Body of pancreas (tissue), 4 donors: Measurements from ENCODE around the gene NBPF1. TPM values are rescaled to one million over a fixed set of nuclear protein-coding genes. Genes with fewer than 3 reads are reported as not detected.
"Not testable (repeated sequence)": the region's sequence is repeated elsewhere in the genome, so short reads cannot be mapped to it uniquely, and the experiment has no call there.

Source experiments
- ATAC-seq: fragments of 150-250 bp; one replicate; pipeline ENCODE4 v1.9.1; 2016
- DNase-seq, 4 donors: peaks; one replicate each; pipeline ENCODE4 v3.0.0-alpha.2; 2019
- H3K27ac ChIP-seq, 4 donors: fragments of 200-600 bp; sonication (generic); 1 replicate in 3 of 4; 2 replicates in 1 of 4; pipeline versions ENCODE4 v1.5.1 to v1.6.1; 2016 to 2019; ENCODE audit warnings: mild to moderate bottlenecking in 1 of 4, mixed read lengths in 1 of 4, moderate library complexity in 1 of 4
- H3K27me3 ChIP-seq, 2 donors: fragments of 200-600 bp; sonication (generic); one replicate each; pipeline ENCODE4 v1.6.0; 2016; ENCODE audit warnings: mild to moderate bottlenecking in 1 of 2
- H3K36me3 ChIP-seq, 2 donors: fragments of 200-600 bp; sonication (generic); replicated peaks in 1 of 2; 2 replicates each; pipeline ENCODE4 v1.5.1; 2016; ENCODE audit warnings: low read depth in 2 of 2; ENCODE audit not compliant: insufficient read depth in 1 of 2
- H3K4me1 ChIP-seq: fragments of 200-600 bp; sonication (generic); one replicate; pipeline ENCODE4 v1.6.0; 2016
- H3K4me3 ChIP-seq, 2 donors: fragments of 200-600 bp; sonication (generic); 1 replicate in 1 of 2; 2 replicates in 1 of 2; pipeline ENCODE4 v1.5.1; 2016 to 2019
- H3K9me3 ChIP-seq, 3 donors: fragments of 200-600 bp; sonication (generic); 1 replicate in 2 of 3; 2 replicates in 1 of 3; pipeline ENCODE4 v1.5.1; 2016
- CTCF ChIP-seq, 7 experiments: fragments of 450-650 bp in 4 of 7; fragments of 200-600 bp in 3 of 7; sonication (generic) in 3 of 7; IDR thresholded peaks; one replicate each; pipeline ENCODE4 v1.5.1; 2016 to 2019; ENCODE audit warnings: antibody characterized with exemption in 7 of 7
- POLR2A ChIP-seq, 3 donors: fragments of 450-650 bp; IDR thresholded peaks; one replicate each; pipeline ENCODE4 v1.6.1; 2016; ENCODE audit warnings: antibody characterized with exemption in 3 of 3, mild to moderate bottlenecking in 2 of 3
- WGBS, 2 donors: methylation state at CpG; one replicate each; pipeline ENCODE4 v1.1.5; 2017; 5-methylcytosine and 5-hydroxymethylcytosine counted together
- intact Hi-C: fragments of 100-400 bp; cut with DNase I; formaldehyde crosslinking; loops from one replicate; pipeline ENCODE4 v1.15.1; 2023
- total RNA-seq, 2 donors: library from RNA; depleted of rRNA; stranded (reverse); fragments of >200 nt; gene quantifications; one replicate each; pipeline ENCODE4 v1.1.0, GENCODE V29; 2016

Gene NBPF1
- total RNA-seq, 2 donors from 2014 or later = 22.3 to 41.5 TPM

GRCh38 chr1:16647179-16648176 is 34.1 kb upstream of the NBPF1 start:
- DNase-seq = peak; percentile 52 to 62 (median 58)
- H3K9me3 ChIP-seq, H3K27me3 ChIP-seq, H3K36me3 ChIP-seq, intact Hi-C loops, H3K4me3 ChIP-seq: not testable (repeated sequence)
- Histone ChIP-seq H3K4me1 (peaks cover 25% of the 10 kb centered on the region), H3K27ac (peak overlapping the region in 3 of 4 donors; percentile 51 to 57 (median 53))
- peak; percentile 81 for ATAC-seq
- TF ChIP-seq POLR2A (IDR thresholded peaks at IDR 0.05) = peak in 1 of 3 donors; percentile 36
- 0 to 2% methylated on average over 2 to 16 of the region's 84 CpGs for WGBS, 2 donors

- peaks cover 26% of the 10 kb centered on the region for H3K4me1 ChIP-seq
- H3K9me3 ChIP-seq, H3K27me3 ChIP-seq, H3K4me3 ChIP-seq, H3K36me3 ChIP-seq, intact Hi-C loops, ATAC-seq, H3K27ac ChIP-seq: not testable (repeated sequence)
- 50% methylated on average over 5 of the region's 17 CpGs; no CpG with 5 or more reads in 1 of the 2 donors for WGBS, 2 donors
- DNase-seq = peak in 1 of 4 donors; percentile 2
Measured at GRCh38 chr1:16646716-16647115, 33.4 kb upstream of the NBPF1 start.

- ATAC-seq, intact Hi-C loops, H3K4me3 ChIP-seq, H3K36me3 ChIP-seq, H3K27me3 ChIP-seq, H3K9me3 ChIP-seq: not testable (repeated sequence)
- 82 to 90% methylated on average over 14 to 15 of the region's 15 CpGs for WGBS, 2 donors
- peak; percentile 2 to 19 (median 14) for DNase-seq
- H3K4me1 ChIP-seq = peaks cover 26% of the 10 kb centered on the region
- H3K27ac ChIP-seq = peak overlapping the region in 2 of 4 donors; percentile 83 to 86
Measured at GRCh38 chr1:16646061-16646664, 32.8 kb upstream of the NBPF1 start.

GRCh38 chr1:16645271-16646060 is 32.1 kb upstream of the NBPF1 start:
- H3K36me3 ChIP-seq, H3K4me3 ChIP-seq, H3K27me3 ChIP-seq, ATAC-seq, intact Hi-C loops, H3K9me3 ChIP-seq: not testable (repeated sequence)
- 61% methylated on average over 7 of the region's 7 CpGs; no CpG with 5 or more reads in 1 of the 2 donors for WGBS, 2 donors
- H3K27ac ChIP-seq = peak overlapping the region; percentile 77 to 86 (median 80)
- peaks cover 26% of the 10 kb centered on the region for H3K4me1 ChIP-seq
- peak; percentile 35 to 62 (median 42) for DNase-seq

- H3K36me3 ChIP-seq, H3K9me3 ChIP-seq, intact Hi-C loops, H3K27me3 ChIP-seq: not testable (repeated sequence)
- Histone ChIP-seq H3K4me1 (peaks cover 26% of the 10 kb centered on the region), H3K27ac (peak overlapping the region; percentile 77 to 86 (median 80)), H3K4me3 (peak overlapping the region; percentile 85 to 97)
- TF ChIP-seq POLR2A (IDR thresholded peaks at IDR 0.05) = peak in 2 of 3 donors; percentile 32 to 56
- peak in 5 of 7 experiments; percentile 9 to 67 (median 48) for TF ChIP-seq CTCF (IDR thresholded peaks at IDR 0.05)
- DNase-seq (peak; percentile 93 to 99 (median 96)), ATAC-seq (peak; percentile 75)
- WGBS, 2 donors = 3 to 9% methylated on average over 26 to 61 of the region's 61 CpGs
Measured at GRCh38 chr1:16644482-16645270, 31.3 kb upstream of the NBPF1 start.

- ATAC-seq = no peak
- intact Hi-C loops = no loop called here
- Histone ChIP-seq H3K4me1 (peaks cover 26% of the 10 kb centered on the region), H3K27ac (peak overlapping the region; percentile 77 to 86 (median 80)), H3K4me3 (peak overlapping the region; percentile 85 to 97), H3K36me3 (no peaks in the 10 kb centered on the region), H3K9me3 (no peaks in the 10 kb centered on the region), H3K27me3 (no peaks in the 10 kb centered on the region)
- 0% methylated on average over 16 of the region's 16 CpGs for WGBS, 2 donors
- TF ChIP-seq CTCF (IDR thresholded peaks at IDR 0.05) (no peak), POLR2A (IDR thresholded peaks at IDR 0.05) (no peak)
- DNase-seq = no peak
Measured at GRCh38 chr1:16644193-16644481, 30.8 kb upstream of the NBPF1 start.

- WGBS, 2 donors = 18 to 21% methylated on average over 12 of the region's 12 CpGs
- H3K27ac ChIP-seq = peak overlapping the region in 3 of 4 donors; percentile 78 to 86 (median 83)
- H3K36me3 ChIP-seq, ATAC-seq, H3K27me3 ChIP-seq, H3K9me3 ChIP-seq, intact Hi-C loops: not testable (repeated sequence)
- peaks cover 26% of the 10 kb centered on the region for H3K4me1 ChIP-seq
- peak overlapping the region; percentile 85 to 97 for H3K4me3 ChIP-seq
- DNase-seq = peak; percentile 10 to 32 (median 23)
Measured at GRCh38 chr1:16643476-16644192, 30.3 kb upstream of the NBPF1 start.

- H3K27me3 ChIP-seq, H3K4me3 ChIP-seq, ATAC-seq, intact Hi-C loops, H3K9me3 ChIP-seq, H3K27ac ChIP-seq, H3K36me3 ChIP-seq: not testable (repeated sequence)
- 67 to 72% methylated on average over 4 of the region's 4 CpGs for WGBS, 2 donors
- peaks cover 26% of the 10 kb centered on the region for H3K4me1 ChIP-seq
- DNase-seq = peak; percentile 9 to 40 (median 25)
Measured at GRCh38 chr1:16643001-16643411, 29.6 kb upstream of the NBPF1 start.
